WERI-Rb-1 (cell line): ENCODE results near the gene KAZN.

Source experiments
- DNase-seq: peaks from one replicate; pipeline ENCODE4 v3.0.0-alpha.2; 2020
- H3K27ac ChIP-seq: fragments of 250-450 bp; sonication (Bioruptor Pico); 2 replicates; pipeline ENCODE4 v1.5.1; 2020; ENCODE audit warnings: mild to moderate bottlenecking, moderate library complexity
- H3K27me3 ChIP-seq: fragments of 250-450 bp; sonication (Bioruptor Pico); 2 replicates; pipeline ENCODE4 v1.5.1; 2021; ENCODE audit warnings: mild to moderate bottlenecking, low read depth, moderate library complexity; ENCODE audit not compliant: insufficient read depth, severe bottlenecking
- H3K36me3 ChIP-seq: fragments of 250-450 bp; sonication (Bioruptor Pico); 2 replicates; pipeline ENCODE4 v1.5.1; 2020; ENCODE audit warnings: mild to moderate bottlenecking, moderate library complexity
- H3K4me3 ChIP-seq: 2 replicates; pipeline ENCODE4 v1.5.1; 2011; ENCODE audit warnings: low read depth, mild to moderate bottlenecking, control low read depth, low read length
- H3K9me3 ChIP-seq: fragments of 250-450 bp; sonication (Bioruptor Pico); 2 replicates; pipeline ENCODE4 v1.5.1; 2021; ENCODE audit warnings: mild to moderate bottlenecking, moderate library complexity; ENCODE audit not compliant: severe bottlenecking
- CTCF ChIP-seq: IDR thresholded peaks from 2 replicates; pipeline ENCODE4 v1.5.1; 2011; ENCODE audit warnings: low read depth, mild to moderate bottlenecking, control low read depth, inconsistent platforms, low read length

KAZN gene

GRCh38 chr1:14600405-14601112, 2.1 kb downstream of the KAZN start:
- peaks cover 16% of the 10 kb centered on the region for H3K27me3 ChIP-seq
- H3K4me3 ChIP-seq = no peak overlapping the region
- H3K36me3 ChIP-seq = no peaks in the 10 kb centered on the region
- DNase-seq = no peak
- H3K27ac ChIP-seq = no peak overlapping the region
- no peak for TF ChIP-seq CTCF
- H3K9me3 ChIP-seq = no peaks in the 10 kb centered on the region

- peak; percentile 15 for DNase-seq
- no peaks in the 10 kb centered on the region for H3K36me3 ChIP-seq
- peaks cover 16% of the 10 kb centered on the region for H3K27me3 ChIP-seq
- H3K4me3 ChIP-seq = no peak overlapping the region
- H3K27ac ChIP-seq = no peak overlapping the region
- no peak for TF ChIP-seq CTCF
- H3K9me3 ChIP-seq = no peaks in the 10 kb centered on the region
Measured at GRCh38 chr1:14602136-14602535, 3.7 kb downstream of the KAZN start.

GRCh38 chr1:14603645-14604044, 5.2 kb downstream of the KAZN start:
- Histone ChIP-seq H3K27me3 (peaks cover 13% of the 10 kb centered on the region), H3K36me3 (no peaks in the 10 kb centered on the region), H3K27ac (no peak overlapping the region), H3K4me3 (no peak overlapping the region), H3K9me3 (no peaks in the 10 kb centered on the region)
- no peak for DNase-seq
- no peak for TF ChIP-seq CTCF

GRCh38 chr1:14604414-14604813, 5.9 kb downstream of the KAZN start:
- Histone ChIP-seq H3K9me3 (no peaks in the 10 kb centered on the region), H3K27me3 (peaks cover 8% of the 10 kb centered on the region), H3K36me3 (no peaks in the 10 kb centered on the region), H3K27ac (no peak overlapping the region), H3K4me3 (no peak overlapping the region)
- no peak for TF ChIP-seq CTCF
- no peak for DNase-seq

- no peak for DNase-seq
- Histone ChIP-seq H3K27me3 (no peaks in the 10 kb centered on the region), H3K27ac (no peak overlapping the region), H3K36me3 (no peaks in the 10 kb centered on the region), H3K9me3 (no peaks in the 10 kb centered on the region), H3K4me3 (no peak overlapping the region)
- no peak for TF ChIP-seq CTCF
Measured at GRCh38 chr1:14605945-14606344, 7.5 kb downstream of the KAZN start.

GRCh38 chr1:14606632-14607031, 8.1 kb downstream of the KAZN start:
- H3K36me3 ChIP-seq = no peaks in the 10 kb centered on the region
- no peak for DNase-seq
- no peaks in the 10 kb centered on the region for H3K9me3 ChIP-seq
- no peaks in the 10 kb centered on the region for H3K27me3 ChIP-seq
- TF ChIP-seq CTCF = peak; percentile 75
- H3K4me3 ChIP-seq = no peak overlapping the region
- H3K27ac ChIP-seq = no peak overlapping the region
